HuH-7.5 (cell line): ENCODE measurements around the gene ARSA.

Experiments
- DNase-seq: peaks from one replicate; pipeline ENCODE4 v3.0.0; 2011; ENCODE audit warnings: low spot score

Gene ARSA

GRCh38 chr22:50579752-50580151 lies 48.2 kb downstream of the ARSA start:
- DNase-seq: no peak

- no peak for DNase-seq
These were observed 49.1 kb downstream of the ARSA start for GRCh38 chr22:50578776-50579310.

- no peak for DNase-seq
These were observed 49.8 kb downstream of the ARSA start, which contains the start of gene CPT1B for GRCh38 chr22:50577987-50578775. Gene CPT1B, minus strand, starts transcription at chr22:50578427. Its CDS starts 512 bp downstream, at chr22:50577915.

- DNase-seq: no peak
These were observed 50.3 kb downstream of the ARSA start for GRCh38 chr22:50577697-50577986.

- no peak for DNase-seq
These were observed 50.9 kb downstream of the ARSA start for GRCh38 chr22:50576806-50577696.

GRCh38 chr22:50576070-50576469 lies 51.9 kb downstream of the ARSA start:
- peak; percentile 88 for DNase-seq

- no peak for DNase-seq
These were observed 52.5 kb downstream of the ARSA start for GRCh38 chr22:50575426-50575941.
